Skeletal muscle cell (primary cell): ENCODE results near the gene LAMA2.
A peak's percentile ranks its signal among the peaks of the same experiment; 100 is the strongest.

ENCODE experiments used
- DNase-seq: peaks from one replicate; pipeline ENCODE4 v3.0.0-alpha.2; 2010; ENCODE audit warnings: low read depth
- H3K4me3 ChIP-seq: 2 replicates; pipeline ENCODE4 v1.5.1; 2011; ENCODE audit warnings: low read depth, mild to moderate bottlenecking, control low read depth, low read length, moderate library complexity

Gene LAMA2

GRCh38 chr6:129488313-129488712 is 605.4 kb downstream of the LAMA2 start:
- DNase-seq = no peak
- no peak overlapping the region for H3K4me3 ChIP-seq

GRCh38 chr6:129489215-129489765 is 606.4 kb downstream of the LAMA2 start:
- DNase-seq = no peak
- no peak overlapping the region for H3K4me3 ChIP-seq

- peak; percentile 90 for DNase-seq
Observed at GRCh38 chr6:129490521-129491255, 607.8 kb downstream of the LAMA2 start.

GRCh38 chr6:129491436-129491835 is 608.5 kb downstream of the LAMA2 start:
- no peak overlapping the region for H3K4me3 ChIP-seq
- DNase-seq = no peak

More at GRCh38 chr6:129490521-129491255, 607.8 kb downstream of the LAMA2 start:
- peak overlapping the region; percentile 43 for H3K4me3 ChIP-seq

GRCh38 chr6:129492260-129492659 is 609.3 kb downstream of the LAMA2 start:
- H3K4me3 ChIP-seq = no peak overlapping the region
- DNase-seq = no peak

GRCh38 chr6:129493354-129493902 is 610.5 kb downstream of the LAMA2 start:
- no peak overlapping the region for H3K4me3 ChIP-seq
- no peak for DNase-seq

- H3K4me3 ChIP-seq = no peak overlapping the region
- DNase-seq = no peak
Observed at GRCh38 chr6:129494099-129494498, 611.2 kb downstream of the LAMA2 start.

- no peak overlapping the region for H3K4me3 ChIP-seq
- no peak for DNase-seq
Observed at GRCh38 chr6:129494586-129494985, 611.6 kb downstream of the LAMA2 start.

- no peak for DNase-seq
- H3K4me3 ChIP-seq = no peak overlapping the region
Observed at GRCh38 chr6:129495652-129496051, 612.7 kb downstream of the LAMA2 start.

GRCh38 chr6:129497481-129498441 is 614.8 kb downstream of the LAMA2 start:
- H3K4me3 ChIP-seq = no peak overlapping the region
- DNase-seq = no peak

GRCh38 chr6:129498541-129498940 is 615.6 kb downstream of the LAMA2 start:
- no peak overlapping the region for H3K4me3 ChIP-seq
- DNase-seq = no peak

GRCh38 chr6:129498950-129499842 is 616.3 kb downstream of the LAMA2 start:
- no peak overlapping the region for H3K4me3 ChIP-seq
- DNase-seq = no peak

GRCh38 chr6:129499843-129500219 is 616.9 kb downstream of the LAMA2 start:
- H3K4me3 ChIP-seq = no peak overlapping the region
- no peak for DNase-seq

GRCh38 chr6:129500958-129501739 is 618.2 kb downstream of the LAMA2 start:
- peak overlapping the region; percentile 29 for H3K4me3 ChIP-seq
- DNase-seq = peak; percentile 99

- no peak overlapping the region for H3K4me3 ChIP-seq
- DNase-seq = no peak
Observed at GRCh38 chr6:129501740-129502660, 619.1 kb downstream of the LAMA2 start.

- H3K4me3 ChIP-seq = no peak overlapping the region
- DNase-seq = no peak
Observed at GRCh38 chr6:129504456-129504855, 621.5 kb downstream of the LAMA2 start.

GRCh38 chr6:129507059-129507807 is 624.3 kb downstream of the LAMA2 start:
- no peak for DNase-seq
- no peak overlapping the region for H3K4me3 ChIP-seq
